ENCODE measurements around the gene ZNF709. TPM values are rescaled to one million over a fixed set of nuclear protein-coding genes. Genes with fewer than 3 reads are reported as not detected.
"Not testable (repeated sequence)": the region's sequence is repeated elsewhere in the genome, so short reads cannot be mapped to it uniquely, and the experiment has no call there.

The ZNF709 gene
- total RNA-seq, 1 donor from 2014 or later, result 8.9 TPM

DNA sequence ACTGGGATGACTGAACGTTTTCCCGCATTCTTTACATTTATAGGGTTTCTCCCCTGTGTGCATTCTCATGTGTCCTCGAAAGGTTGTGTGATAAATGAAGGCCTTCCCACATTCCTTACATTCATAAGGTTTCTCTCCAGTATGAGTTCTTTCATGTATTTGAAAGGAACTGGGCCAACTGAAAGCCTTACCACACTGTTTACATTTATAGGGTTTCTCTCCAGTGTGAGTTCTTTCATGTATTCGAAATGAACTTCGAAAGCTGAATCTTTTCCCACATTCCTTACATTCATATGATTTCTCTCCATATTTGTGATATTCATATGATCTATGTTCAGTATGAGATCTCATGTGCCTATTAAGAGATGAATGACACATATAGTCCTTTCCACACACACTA, 19.4 kb downstream of the ZNF709 start:
- Mint-ChIP-seq H3K36me3 (peaks cover 76% of the 10 kb centered on the region), H3K4me1 (no peaks in the 10 kb centered on the region), H3K27ac (no peak overlapping the region), H3K9me3 (peaks cover 47% of the 10 kb centered on the region), H3K4me3 (no peak overlapping the region), H3K27me3 (ENCODE audit: low read depth) (no peaks in the 10 kb centered on the region)
- TF ChIP-seq, protein P1, sequence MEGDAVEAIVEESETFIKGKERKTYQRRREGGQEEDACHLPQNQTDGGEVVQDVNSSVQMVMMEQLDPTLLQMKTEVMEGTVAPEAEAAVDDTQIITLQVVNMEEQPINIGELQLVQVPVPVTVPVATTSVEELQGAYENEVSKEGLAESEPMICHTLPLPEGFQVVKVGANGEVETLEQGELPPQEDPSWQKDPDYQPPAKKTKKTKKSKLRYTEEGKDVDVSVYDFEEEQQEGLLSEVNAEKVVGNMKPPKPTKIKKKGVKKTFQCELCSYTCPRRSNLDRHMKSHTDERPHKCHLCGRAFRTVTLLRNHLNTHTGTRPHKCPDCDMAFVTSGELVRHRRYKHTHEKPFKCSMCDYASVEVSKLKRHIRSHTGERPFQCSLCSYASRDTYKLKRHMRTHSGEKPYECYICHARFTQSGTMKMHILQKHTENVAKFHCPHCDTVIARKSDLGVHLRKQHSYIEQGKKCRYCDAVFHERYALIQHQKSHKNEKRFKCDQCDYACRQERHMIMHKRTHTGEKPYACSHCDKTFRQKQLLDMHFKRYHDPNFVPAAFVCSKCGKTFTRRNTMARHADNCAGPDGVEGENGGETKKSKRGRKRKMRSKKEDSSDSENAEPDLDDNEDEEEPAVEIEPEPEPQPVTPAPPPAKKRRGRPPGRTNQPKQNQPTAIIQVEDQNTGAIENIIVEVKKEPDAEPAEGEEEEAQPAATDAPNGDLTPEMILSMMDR (IDR thresholded peaks at IDR 0.05; ENCODE audit: unreplicated experiment), result no peak
- DNase-seq (ENCODE audit: low spot score in 2 of 2, unreplicated experiment in 2 of 2), result no peak

DNA sequence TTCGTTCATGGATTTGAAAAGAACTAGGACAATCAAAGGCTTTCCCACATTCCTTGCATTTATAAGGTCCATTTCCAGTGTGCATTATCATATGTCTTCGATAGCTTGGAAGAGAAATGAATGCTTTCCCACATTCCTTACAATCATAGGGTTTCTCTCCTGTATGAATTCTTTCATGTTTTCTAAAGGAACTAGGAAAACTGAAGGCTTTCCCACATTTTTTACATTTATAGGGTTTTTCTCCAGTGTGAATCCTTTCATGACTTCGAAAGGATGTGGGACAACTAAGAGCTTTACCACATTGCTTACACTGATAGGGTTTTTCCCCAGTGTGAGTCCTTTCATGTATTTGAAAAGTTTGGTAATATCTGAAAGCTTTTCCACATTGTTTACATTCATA, 19.8 kb downstream of the ZNF709 start:
- Mint-ChIP-seq H3K4me3 (no peak overlapping the region), H3K36me3 (peaks cover 74% of the 10 kb centered on the region), H3K4me1 (no peaks in the 10 kb centered on the region), H3K27me3 (ENCODE audit: low read depth) (no peaks in the 10 kb centered on the region), H3K27ac (no peak overlapping the region), H3K9me3 (peaks cover 46% of the 10 kb centered on the region)
- TF ChIP-seq, protein P1 (IDR thresholded peaks at IDR 0.05; ENCODE audit: unreplicated experiment), result no peak
- DNase-seq (ENCODE audit: low spot score in 2 of 2, unreplicated experiment in 2 of 2), result no peak

DNA sequence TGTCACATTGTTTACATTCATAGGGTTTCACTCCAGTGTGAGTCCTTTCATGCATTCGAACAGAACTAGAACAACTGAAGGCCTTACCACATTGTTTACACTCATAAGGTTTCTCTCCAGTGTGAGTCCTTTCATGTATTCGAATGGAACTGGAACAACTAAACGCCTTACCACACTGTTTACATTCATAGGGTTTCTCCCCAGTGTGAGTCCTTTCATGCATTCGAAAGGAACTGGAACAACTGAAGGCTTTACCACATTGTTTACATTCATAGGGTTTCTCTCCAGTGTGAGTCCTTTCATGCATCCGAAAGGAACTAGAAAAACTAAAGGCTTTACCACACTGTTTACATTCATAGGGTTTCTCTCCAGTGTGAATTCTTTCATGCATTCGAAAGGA, 20.5 kb downstream of the ZNF709 start:
- DNase-seq (ENCODE audit: low spot score in 2 of 2, unreplicated experiment in 2 of 2); H3K27ac Mint-ChIP-seq; H3K27me3 Mint-ChIP-seq (ENCODE audit: low read depth); H3K4me1 Mint-ChIP-seq; H3K4me3 Mint-ChIP-seq: not testable (repeated sequence)
- H3K36me3 Mint-ChIP-seq, result peaks cover 76% of the 10 kb centered on the region
- H3K9me3 Mint-ChIP-seq, result peaks cover 50% of the 10 kb centered on the region

DNA sequence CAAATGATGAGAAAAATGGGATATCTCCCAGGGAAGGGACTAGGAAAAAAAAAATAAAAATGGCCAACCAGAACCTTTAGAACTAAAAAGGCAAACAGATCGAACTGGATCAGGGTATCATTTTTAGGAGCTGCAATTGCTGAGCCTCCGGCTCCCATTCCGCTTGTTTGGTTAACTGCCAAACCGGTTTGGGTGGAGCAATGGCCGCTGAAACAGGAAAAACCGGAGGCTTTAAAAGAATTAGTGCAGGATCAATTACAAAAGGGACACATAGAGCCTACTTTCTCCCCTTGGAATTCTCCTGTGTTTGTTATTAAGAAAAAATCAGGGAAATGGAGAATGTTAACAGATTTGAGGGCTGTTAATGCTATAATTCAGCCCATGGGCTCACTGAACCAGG, 31.1 kb downstream of the ZNF709 start:
- H3K4me3 Mint-ChIP-seq, result no peak overlapping the region
- no peak for DNase-seq (ENCODE audit: low spot score in 2 of 2, unreplicated experiment in 2 of 2)
- no peaks in the 10 kb centered on the region for H3K27me3 Mint-ChIP-seq (ENCODE audit: low read depth)
- no peaks in the 10 kb centered on the region for H3K4me1 Mint-ChIP-seq
- TF ChIP-seq, protein P1 (IDR thresholded peaks at IDR 0.05; ENCODE audit: unreplicated experiment), result no peak
- peaks cover 66% of the 10 kb centered on the region for H3K9me3 Mint-ChIP-seq
- H3K36me3 Mint-ChIP-seq, result peaks cover 59% of the 10 kb centered on the region
- no peak overlapping the region for H3K27ac Mint-ChIP-seq

DNA sequence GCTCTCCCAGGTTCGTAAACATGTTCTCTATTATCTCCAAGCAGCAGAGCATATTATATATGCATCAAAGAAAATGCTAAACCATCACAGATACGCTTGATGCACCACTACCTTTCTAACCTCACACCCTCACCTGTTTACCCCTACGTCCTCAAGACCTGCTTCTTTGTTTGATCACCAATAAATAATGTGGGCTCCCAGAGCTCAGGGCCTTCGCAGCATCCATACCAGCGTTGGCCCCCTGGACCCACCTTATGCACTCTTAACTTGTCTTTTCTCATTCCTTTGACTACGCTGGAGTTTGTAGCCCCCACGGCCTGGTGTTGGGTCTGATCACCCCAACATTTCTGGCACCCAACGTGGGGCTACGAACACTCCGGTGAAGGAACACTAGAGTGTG, 33.8 kb downstream of the ZNF709 start:
- H3K9me3 Mint-ChIP-seq, result peaks cover 64% of the 10 kb centered on the region
- H3K4me3 Mint-ChIP-seq, result no peak overlapping the region
- DNase-seq (ENCODE audit: low spot score in 2 of 2, unreplicated experiment in 2 of 2), result no peak

DNA sequence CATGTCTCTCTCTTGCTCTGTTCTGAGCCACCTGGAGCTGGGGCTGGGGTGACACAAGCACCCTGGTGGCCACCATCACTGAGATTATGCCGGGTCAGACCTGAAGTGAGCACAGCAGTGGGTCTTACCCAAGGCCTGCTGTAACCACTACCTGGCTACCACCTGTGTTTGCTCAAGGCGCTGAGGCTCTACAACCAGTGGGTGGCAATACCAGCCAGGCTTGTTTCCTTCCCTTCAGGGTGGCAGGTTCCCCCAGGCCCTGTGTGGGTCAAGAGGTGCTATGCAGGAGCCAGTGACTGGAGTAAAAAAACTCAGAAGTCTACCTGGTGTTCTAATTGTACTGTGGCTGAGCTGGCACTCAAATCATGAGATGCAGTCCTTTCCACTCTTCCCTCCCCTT, 35.8 kb downstream of the ZNF709 start:
- no peak for DNase-seq (ENCODE audit: low spot score in 2 of 2, unreplicated experiment in 2 of 2)
- Mint-ChIP-seq H3K4me1 (no peaks in the 10 kb centered on the region), H3K4me3 (no peak overlapping the region), H3K27me3 (ENCODE audit: low read depth) (no peaks in the 10 kb centered on the region), H3K9me3 (peaks cover 62% of the 10 kb centered on the region), H3K27ac (no peak overlapping the region), H3K36me3 (peaks cover 40% of the 10 kb centered on the region)
- TF ChIP-seq, protein P1 (IDR thresholded peaks at IDR 0.05; ENCODE audit: unreplicated experiment), result no peak

More for the DNA sequence above, 33.8 kb downstream of the ZNF709 start:
- Mint-ChIP-seq H3K27ac (no peak overlapping the region), H3K27me3 (ENCODE audit: low read depth) (no peaks in the 10 kb centered on the region), H3K4me1 (no peaks in the 10 kb centered on the region), H3K36me3 (peaks cover 41% of the 10 kb centered on the region)
- TF ChIP-seq, protein P1 (IDR thresholded peaks at IDR 0.05; ENCODE audit: unreplicated experiment), result no peak
